A549 (cell line): Measurements from ENCODE around the gene NOTCH2. TPM values are rescaled to one million over a fixed set of nuclear protein-coding genes. Genes with fewer than 3 reads are reported as not detected.

Source experiments
- ATAC-seq, 2 experiments: fragments of 200-7000 bp in 1 of 2; fragments of >200 bp in 1 of 2; cut with Nextera tagmentation in 1 of 2; cut with Tn5 transposase in 1 of 2; 3 replicates each; pipeline versions ENCODE4 v1.8.0 to v1.9.1; 2018 to 2020; ENCODE audit warnings: mild to moderate bottlenecking in 1 of 2, moderate library complexity in 1 of 2
- CTCF ChIA-PET: fragments of 300-600 bp; sonication (Branson Sonifier 250); formaldehyde crosslinking; extraction: SDS; loops from one replicate; lab custom pipeline; 2021; ENCODE audit warnings: antibody characterized with exemption, inconsistent platforms; lab: Yijun Ruan, JAX
- POLR2A ChIA-PET: fragments of 350-600 bp; formaldehyde crosslinking; extraction: SDS; loops from one replicate; lab custom pipeline; 2021; ENCODE audit warnings: antibody characterized with exemption, inconsistent platforms; lab: Yijun Ruan, JAX
- DNase-seq, 2 experiments: peaks; one replicate each; pipeline versions ENCODE4 v3.0.0 to v3.0.0-alpha.2; 2011 to 2016; ENCODE audit warnings: low read depth in 1 of 2, low spot score in 1 of 2
- FAIRE-seq: peaks from 2 replicates; lab custom pipeline; 2011; peaks lifted over from hg19 to GRCh38; lab: Jason Lieb, UNC
- H3K27ac ChIP-seq, 2 experiments: fragments of >200 bp; sonication (Bioruptor Twin); formaldehyde crosslinking; 3 replicates each; pipeline ENCODE4 v1.5.1; 2016 to 2017
- H3K4me1 ChIP-seq: fragments of >200 bp; sonication (Bioruptor Twin); formaldehyde crosslinking; 3 replicates; pipeline ENCODE4 v1.6.1; 2016
- H3K4me2 ChIP-seq: fragments of >200 bp; sonication (Bioruptor Twin); formaldehyde crosslinking; 3 replicates; pipeline ENCODE4 v1.6.1; 2016
- H3K4me3 ChIP-seq: fragments of >200 bp; sonication (Bioruptor Twin); formaldehyde crosslinking; 3 replicates; pipeline ENCODE4 v1.5.1; 2016
- H3K9me3 ChIP-seq: fragments of >200 bp; sonication (Bioruptor Twin); formaldehyde crosslinking; 3 replicates; pipeline ENCODE4 v1.6.1; 2016
- CBX2 ChIP-seq: fragments of 200-600 bp; sonication (generic); IDR thresholded peaks from 2 replicates; pipeline ENCODE4 v1.6.1; 2016; ENCODE audit warnings: low read depth, mild to moderate bottlenecking, borderline replicate concordance
- CBX8 ChIP-seq: fragments of 200-600 bp; sonication (generic); IDR thresholded peaks from 2 replicates; pipeline ENCODE4 v1.6.1; 2016
- CHD2 ChIP-seq: fragments of 150-350 bp; IDR thresholded peaks from 2 replicates; pipeline ENCODE4 v1.6.1; 2014; ENCODE audit warnings: low read length; ENCODE audit not compliant: partially characterized antibody
- EP300 ChIP-seq, 2 experiments: fragments of >200 bp; sonication (Bioruptor Twin); formaldehyde crosslinking; IDR thresholded peaks; 2 replicates in 1 of 2; 3 replicates in 1 of 2; pipeline ENCODE4 v1.6.1; 2016 to 2017
- ESRRA ChIP-seq: fragments of 150-350 bp; IDR thresholded peaks from 2 replicates; pipeline ENCODE4 v1.6.1; 2014; ENCODE audit warnings: mild to moderate bottlenecking, low read length, borderline replicate concordance
- FOSL2 ChIP-seq, 2 experiments: fragments of 450-650 bp in 1 of 2; fragments of >200 bp in 1 of 2; sonication (Bioruptor Twin) in 1 of 2; formaldehyde crosslinking; IDR thresholded peaks; 2 replicates each; pipeline versions ENCODE4 v1.5.0 to v1.6.1; 2016 to 2020; ENCODE audit warnings: mild to moderate bottlenecking in 1 of 2, moderate library complexity in 1 of 2
- GATA3 ChIP-seq: IDR thresholded peaks from 2 replicates; pipeline ENCODE4 v1.6.1; 2012; ENCODE audit warnings: borderline replicate concordance
- HEYL ChIP-seq: fragments of 250-450 bp; sonication (Bioruptor Pico); IDR thresholded peaks from 2 replicates; pipeline ENCODE4 v1.8.0; 2021; ENCODE audit warnings: mild to moderate bottlenecking, moderate library complexity
- HOXA7 ChIP-seq: fragments of 250-450 bp; sonication (Bioruptor Pico); IDR thresholded peaks from 2 replicates; pipeline ENCODE4 v1.5.0; 2020; ENCODE audit warnings: mild to moderate bottlenecking, moderate library complexity
- JUNB ChIP-seq: fragments of >200 bp; sonication (Bioruptor Twin); formaldehyde crosslinking; IDR thresholded peaks from 2 replicates; pipeline ENCODE4 v1.6.1; 2016
- MAFK ChIP-seq: fragments of 450-650 bp; IDR thresholded peaks from 2 replicates; pipeline ENCODE4 v1.6.1; 2014; ENCODE audit not compliant: partially characterized antibody
- MAZ ChIP-seq: fragments of 150-350 bp; IDR thresholded peaks from 2 replicates; pipeline ENCODE4 v1.6.1; 2014; ENCODE audit warnings: antibody characterized with exemption, low read depth, low read length, borderline replicate concordance
- NPAS2 ChIP-seq: fragments of 250-450 bp; sonication (Bioruptor Pico); IDR thresholded peaks from 2 replicates; pipeline ENCODE4 v1.8.0; 2022; ENCODE audit warnings: mild to moderate bottlenecking, moderate library complexity, borderline replicate concordance
- RARB ChIP-seq: fragments of 250-450 bp; sonication (Bioruptor Pico); IDR thresholded peaks from 2 replicates; pipeline ENCODE4 v1.8.0; 2021; ENCODE audit warnings: mild to moderate bottlenecking, moderate library complexity
- RNF2 ChIP-seq: fragments of 200-600 bp; sonication (generic); IDR thresholded peaks from 2 replicates; pipeline ENCODE4 v1.6.1; 2016; ENCODE audit warnings: low read depth, mild to moderate bottlenecking, antibody characterized with exemption, moderate library complexity, borderline replicate concordance
- SMC3 ChIP-seq: fragments of >200 bp; sonication (Bioruptor Twin); formaldehyde crosslinking; IDR thresholded peaks from 3 replicates; pipeline ENCODE4 v1.6.1; 2018; ENCODE audit warnings: inconsistent platforms
- ZC3H11A ChIP-seq: fragments of 450-650 bp; IDR thresholded peaks from 2 replicates; pipeline ENCODE4 v1.6.1; 2014; ENCODE audit warnings: antibody characterized with exemption, mild to moderate bottlenecking
- ZFP36 ChIP-seq: fragments of 450-650 bp; IDR thresholded peaks from 2 replicates; pipeline ENCODE4 v1.6.1; 2014; ENCODE audit warnings: borderline replicate concordance; ENCODE audit not compliant: partially characterized antibody
- WGBS: methylation state at CpG from one replicate; pipeline ENCODE4 v1.1.6; 2017; ENCODE audit errors: missing lambda C conversion rate; 5-methylcytosine and 5-hydroxymethylcytosine counted together
- polyA plus RNA-seq, 4 experiments: library from polyadenylated mRNA; depleted of rRNA in 3 of 4; stranded (reverse); fragments of >200 nt; fragmentation: RNase III in 1 of 4; extraction: RNeasy Plus Mini Kit Qiagen cat#74134 plus additional on column Dnase treatment in 1 of 4; gene quantifications; 2 replicates in 3 of 4; 3 replicates in 1 of 4; pipeline ENCODE4 v1.2.3, GENCODE V29; 2011 to 2017
- TF ChIP-seq, protein P1 (sequence below): IDR thresholded peaks from 2 replicates; pipeline ENCODE4 v1.6.1; 2012
- TF ChIP-seq, protein P2 (sequence below): fragments of 150-350 bp; IDR thresholded peaks from 2 replicates; pipeline ENCODE4 v1.6.1; 2014; ENCODE audit warnings: low read depth, mild to moderate bottlenecking, low read length
- TF ChIP-seq, protein P3 (sequence below): fragments of >200 bp; sonication (Bioruptor Twin); formaldehyde crosslinking; IDR thresholded peaks from 3 replicates; pipeline ENCODE4 v1.6.1; 2016
- TF ChIP-seq, protein P4 (sequence below): fragments of >200 bp; sonication (Bioruptor Twin); formaldehyde crosslinking; IDR thresholded peaks from 3 replicates; pipeline ENCODE4 v1.5.1; 2016
- TF ChIP-seq, protein P5 (sequence below): fragments of 250-450 bp; sonication (Bioruptor Pico); IDR thresholded peaks from 2 replicates; pipeline ENCODE4 v1.5.0; 2020; ENCODE audit warnings: low read depth, mild to moderate bottlenecking, moderate library complexity

NOTCH2 gene
- polyA plus RNA-seq, 2 of the 4 experiments (the other 2 are of a cell fraction): 11.6 to 15.0 TPM

DNA sequence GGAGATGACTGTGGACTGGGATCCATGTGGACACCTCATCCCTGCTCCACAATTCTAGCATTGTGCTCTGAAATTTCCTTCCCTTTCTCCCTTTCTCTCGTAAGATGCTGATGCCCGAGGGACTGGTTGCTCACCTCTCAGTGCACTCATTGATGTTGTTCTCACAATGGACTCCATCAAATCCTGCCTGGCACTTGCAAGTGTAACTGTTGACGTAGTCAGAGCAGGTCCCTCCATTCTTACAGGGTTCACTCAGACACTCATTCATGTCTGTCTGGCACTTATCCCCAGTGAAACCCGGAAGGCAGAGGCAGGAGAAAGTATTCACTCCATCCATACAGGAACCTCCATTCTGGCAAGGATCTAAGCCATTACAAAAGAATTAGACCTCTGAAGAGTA lies 128.1 kb downstream of the NOTCH2 start:
- Histone ChIP-seq H3K4me1 (no peaks in the 10 kb centered on the region), H3K4me3 (no peak overlapping the region), H3K9me3 (no peaks in the 10 kb centered on the region), H3K4me2 (no peak overlapping the region), H3K27ac (no peak overlapping the region)
- DNase-seq (no peak), FAIRE-seq (no peak), ATAC-seq (no peak)
- CTCF ChIA-PET: interaction anchor here (1.2 kb wide), 1 partner anchor 9 kb away, joined by 5 read pairs; no protein-coding TSS in a partner anchor
- TF ChIP-seq, protein P1, sequence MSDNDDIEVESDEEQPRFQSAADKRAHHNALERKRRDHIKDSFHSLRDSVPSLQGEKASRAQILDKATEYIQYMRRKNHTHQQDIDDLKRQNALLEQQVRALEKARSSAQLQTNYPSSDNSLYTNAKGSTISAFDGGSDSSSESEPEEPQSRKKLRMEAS: no peak
- no peak for TF ChIP-seq RARB (CRISPR knock-in tag)
- no peak for TF ChIP-seq MAZ
- TF ChIP-seq, protein P2, sequence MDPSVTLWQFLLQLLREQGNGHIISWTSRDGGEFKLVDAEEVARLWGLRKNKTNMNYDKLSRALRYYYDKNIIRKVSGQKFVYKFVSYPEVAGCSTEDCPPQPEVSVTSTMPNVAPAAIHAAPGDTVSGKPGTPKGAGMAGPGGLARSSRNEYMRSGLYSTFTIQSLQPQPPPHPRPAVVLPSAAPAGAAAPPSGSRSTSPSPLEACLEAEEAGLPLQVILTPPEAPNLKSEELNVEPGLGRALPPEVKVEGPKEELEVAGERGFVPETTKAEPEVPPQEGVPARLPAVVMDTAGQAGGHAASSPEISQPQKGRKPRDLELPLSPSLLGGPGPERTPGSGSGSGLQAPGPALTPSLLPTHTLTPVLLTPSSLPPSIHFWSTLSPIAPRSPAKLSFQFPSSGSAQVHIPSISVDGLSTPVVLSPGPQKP: no peak
- no peak for TF ChIP-seq CBX2
- TF ChIP-seq NPAS2 (CRISPR knock-in tag): no peak
- no peak for TF ChIP-seq ZC3H11A
- TF ChIP-seq, protein P3, sequence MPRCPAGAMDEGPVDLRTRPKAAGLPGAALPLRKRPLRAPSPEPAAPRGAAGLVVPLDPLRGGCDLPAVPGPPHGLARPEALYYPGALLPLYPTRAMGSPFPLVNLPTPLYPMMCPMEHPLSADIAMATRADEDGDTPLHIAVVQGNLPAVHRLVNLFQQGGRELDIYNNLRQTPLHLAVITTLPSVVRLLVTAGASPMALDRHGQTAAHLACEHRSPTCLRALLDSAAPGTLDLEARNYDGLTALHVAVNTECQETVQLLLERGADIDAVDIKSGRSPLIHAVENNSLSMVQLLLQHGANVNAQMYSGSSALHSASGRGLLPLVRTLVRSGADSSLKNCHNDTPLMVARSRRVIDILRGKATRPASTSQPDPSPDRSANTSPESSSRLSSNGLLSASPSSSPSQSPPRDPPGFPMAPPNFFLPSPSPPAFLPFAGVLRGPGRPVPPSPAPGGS: no peak
- no peak for TF ChIP-seq CBX8
- TF ChIP-seq ESRRA: no peak
- TF ChIP-seq FOSL2 (IDR thresholded peaks at IDR 0.05): no peak
- no peak for TF ChIP-seq FOSL2 (CRISPR knock-in tag; IDR thresholded peaks at IDR 0.05)
- no peak for TF ChIP-seq HEYL (CRISPR knock-in tag)
- 92% methylated on average over 4 of the region's 4 CpGs for WGBS
- POLR2A ChIA-PET: no interaction called here

DNA sequence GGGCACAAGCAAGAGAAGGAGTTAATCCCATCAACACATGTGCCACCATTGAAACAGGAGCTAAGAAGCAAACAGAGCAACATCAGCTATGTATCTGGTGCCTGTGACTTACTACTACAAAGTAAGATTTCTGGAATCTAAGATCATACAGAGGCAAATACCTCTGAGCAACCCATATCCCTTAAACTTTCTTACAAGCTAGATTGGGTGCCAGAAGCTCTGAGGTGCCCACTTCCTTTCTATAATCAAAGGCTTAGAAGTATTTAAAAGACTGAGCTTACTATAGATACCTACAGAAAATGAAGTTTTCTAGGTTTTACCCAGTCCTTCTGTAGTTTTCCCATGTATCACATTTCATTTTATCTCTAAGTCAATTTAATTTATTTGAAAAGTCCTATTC lies 128.8 kb downstream of the NOTCH2 start:
- FAIRE-seq: no peak
- Histone ChIP-seq H3K27ac (no peak overlapping the region), H3K4me3 (no peak overlapping the region), H3K9me3 (no peaks in the 10 kb centered on the region), H3K4me2 (no peak overlapping the region), H3K4me1 (no peaks in the 10 kb centered on the region)
- ChIA-PET POLR2A (no interaction called here), CTCF (interaction anchor here (0.6 to 1.2 kb wide), 2 partner anchors 10 to 58 kb away, joined by 3 to 5 read pairs; no protein-coding TSS in a partner anchor)
- ATAC-seq: no peak
- DNase-seq: no peak
- TF ChIP-seq MAFK: no peak

DNA sequence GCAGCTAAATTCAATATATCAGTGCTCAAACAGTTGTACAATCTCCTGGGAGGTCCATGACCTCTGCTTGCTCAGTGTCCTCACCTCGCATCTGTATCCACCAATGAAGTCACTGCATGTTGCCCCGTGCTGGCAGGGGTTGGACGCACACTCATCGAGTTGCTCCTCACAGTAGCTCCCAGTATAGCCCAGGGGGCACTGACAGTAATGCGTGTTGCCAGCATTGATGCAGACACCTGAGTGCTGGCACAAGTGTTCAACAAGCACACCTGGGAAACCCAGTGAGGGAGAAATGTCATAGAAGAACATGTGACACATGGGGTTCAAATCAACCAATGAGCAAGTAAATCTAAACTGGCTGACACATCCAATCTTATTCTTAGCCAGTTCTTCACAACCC lies 132.3 kb downstream of the NOTCH2 start:
- FAIRE-seq: no peak
- no peak for ATAC-seq
- Histone ChIP-seq H3K4me3 (no peak overlapping the region), H3K4me1 (no peaks in the 10 kb centered on the region), H3K9me3 (peaks cover 7% of the 10 kb centered on the region; the same call in 1 of the 3 replicates), H3K4me2 (no peak overlapping the region), H3K27ac (no peak overlapping the region)
- WGBS: 88% methylated on average over 5 of the region's 5 CpGs
- ChIA-PET CTCF (no interaction called here), POLR2A (no interaction called here)
- TF ChIP-seq, protein P4, sequence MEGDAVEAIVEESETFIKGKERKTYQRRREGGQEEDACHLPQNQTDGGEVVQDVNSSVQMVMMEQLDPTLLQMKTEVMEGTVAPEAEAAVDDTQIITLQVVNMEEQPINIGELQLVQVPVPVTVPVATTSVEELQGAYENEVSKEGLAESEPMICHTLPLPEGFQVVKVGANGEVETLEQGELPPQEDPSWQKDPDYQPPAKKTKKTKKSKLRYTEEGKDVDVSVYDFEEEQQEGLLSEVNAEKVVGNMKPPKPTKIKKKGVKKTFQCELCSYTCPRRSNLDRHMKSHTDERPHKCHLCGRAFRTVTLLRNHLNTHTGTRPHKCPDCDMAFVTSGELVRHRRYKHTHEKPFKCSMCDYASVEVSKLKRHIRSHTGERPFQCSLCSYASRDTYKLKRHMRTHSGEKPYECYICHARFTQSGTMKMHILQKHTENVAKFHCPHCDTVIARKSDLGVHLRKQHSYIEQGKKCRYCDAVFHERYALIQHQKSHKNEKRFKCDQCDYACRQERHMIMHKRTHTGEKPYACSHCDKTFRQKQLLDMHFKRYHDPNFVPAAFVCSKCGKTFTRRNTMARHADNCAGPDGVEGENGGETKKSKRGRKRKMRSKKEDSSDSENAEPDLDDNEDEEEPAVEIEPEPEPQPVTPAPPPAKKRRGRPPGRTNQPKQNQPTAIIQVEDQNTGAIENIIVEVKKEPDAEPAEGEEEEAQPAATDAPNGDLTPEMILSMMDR: no peak
- TF ChIP-seq FOSL2 (IDR thresholded peaks at IDR 0.05): no peak
- no peak for TF ChIP-seq FOSL2 (CRISPR knock-in tag; IDR thresholded peaks at IDR 0.05)
- TF ChIP-seq JUNB: no peak
- no peak for TF ChIP-seq HOXA7 (CRISPR knock-in tag)
- TF ChIP-seq ZFP36: no peak
- TF ChIP-seq, protein P5, sequence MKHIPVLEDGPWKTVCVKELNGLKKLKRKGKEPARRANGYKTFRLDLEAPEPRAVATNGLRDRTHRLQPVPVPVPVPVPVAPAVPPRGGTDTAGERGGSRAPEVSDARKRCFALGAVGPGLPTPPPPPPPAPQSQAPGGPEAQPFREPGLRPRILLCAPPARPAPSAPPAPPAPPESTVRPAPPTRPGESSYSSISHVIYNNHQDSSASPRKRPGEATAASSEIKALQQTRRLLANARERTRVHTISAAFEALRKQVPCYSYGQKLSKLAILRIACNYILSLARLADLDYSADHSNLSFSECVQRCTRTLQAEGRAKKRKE (CRISPR knock-in tag): no peak
- TF ChIP-seq CHD2: no peak
- TF ChIP-seq RNF2: no peak
- TF ChIP-seq EP300 (IDR thresholded peaks at IDR 0.05): no peak
- TF ChIP-seq SMC3: no peak
- TF ChIP-seq GATA3: no peak
- no peak for DNase-seq
